GM19438 (cell line): ENCODE data around the gene SPAG8.
A peak's percentile ranks its signal among the peaks of the same experiment; 100 is the strongest.

ENCODE experiments used
- ATAC-seq: cut with Tn5 transposase; IDR thresholded peaks from one replicate; pipeline ENCODE4 v1.9.1; 2021; ENCODE audit warnings: low read depth; ENCODE audit not compliant: unreplicated experiment

Gene SPAG8

DNA sequence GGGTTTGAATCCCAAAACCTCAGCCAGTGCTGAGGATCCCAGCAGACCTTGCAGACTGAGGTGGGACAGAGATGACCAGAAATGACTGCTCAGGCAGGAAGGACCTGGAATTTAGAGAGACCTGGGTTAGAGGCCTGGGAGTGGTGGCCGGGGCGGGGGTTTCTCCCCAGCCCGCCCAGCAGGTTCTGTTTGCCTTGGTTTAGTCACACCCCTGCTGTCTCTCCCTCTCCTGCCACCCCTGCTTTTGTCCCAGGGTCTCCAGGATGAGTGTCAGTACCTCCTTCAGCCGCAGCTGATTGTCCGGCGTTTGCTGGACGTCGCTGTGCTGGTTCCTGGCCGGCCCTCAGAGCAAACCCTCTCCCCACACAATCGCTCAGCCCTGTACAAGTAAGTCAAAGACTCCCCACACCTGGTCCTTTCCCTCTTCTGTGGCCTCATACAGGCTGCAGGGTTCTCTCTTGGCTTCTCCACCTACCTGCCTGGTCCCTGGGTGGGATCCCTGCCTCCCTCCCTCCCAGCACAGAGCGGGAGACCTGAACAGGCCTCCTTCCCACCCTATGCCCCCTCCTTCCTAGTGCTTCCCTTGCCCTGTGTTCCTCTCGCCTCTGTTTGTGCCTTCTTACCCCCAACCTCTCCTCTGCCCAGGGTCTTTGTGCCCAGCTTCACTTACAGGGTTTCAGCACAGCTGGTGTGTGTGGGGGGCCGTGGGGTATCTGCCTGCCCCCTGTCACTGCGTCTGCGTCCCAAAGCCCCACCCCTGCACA lies 29.0 kb upstream of the SPAG8 start:
- no peak for ATAC-seq

DNA sequence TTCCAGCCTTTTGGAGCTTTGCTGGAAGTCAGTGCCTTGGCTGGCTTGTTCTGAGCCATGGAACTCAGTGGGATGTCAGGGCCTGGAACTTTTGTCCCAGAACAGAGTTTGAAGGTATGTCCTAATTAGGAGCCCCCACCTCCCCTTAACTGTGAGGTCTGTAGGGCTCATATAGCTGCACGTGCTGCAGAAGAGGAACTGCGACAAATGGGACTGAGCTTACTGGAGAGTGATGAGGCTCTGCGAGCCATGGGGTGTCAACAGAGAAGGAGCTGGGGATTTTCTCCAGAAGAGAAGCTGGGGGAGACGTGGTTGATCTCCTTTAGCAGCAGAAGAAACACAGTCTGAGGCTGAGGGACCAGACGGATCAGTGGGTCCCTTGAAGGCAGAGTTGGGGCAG lies 27.9 kb upstream of the SPAG8 start:
- ATAC-seq, result no peak

DNA sequence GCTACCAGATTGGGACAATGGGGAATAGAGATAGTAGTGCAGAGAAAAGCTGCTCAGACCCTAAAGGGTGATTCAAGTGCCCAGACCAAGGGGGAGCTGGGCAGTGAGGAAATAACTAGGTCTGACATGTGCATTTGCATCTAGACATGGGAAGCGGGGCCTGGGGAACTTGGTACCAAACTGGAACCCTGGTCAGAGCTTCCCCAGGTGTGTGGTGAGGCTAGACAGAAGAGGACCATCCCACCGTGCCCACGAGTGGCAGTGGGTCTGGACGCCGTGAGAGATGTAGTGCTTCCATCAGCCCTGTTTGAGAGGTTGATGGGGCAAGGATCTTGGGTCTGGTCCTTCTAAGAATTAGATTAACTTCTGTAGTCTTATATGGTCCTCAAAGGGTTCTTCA lies 24.5 kb upstream of the SPAG8 start:
- ATAC-seq, result no peak

DNA sequence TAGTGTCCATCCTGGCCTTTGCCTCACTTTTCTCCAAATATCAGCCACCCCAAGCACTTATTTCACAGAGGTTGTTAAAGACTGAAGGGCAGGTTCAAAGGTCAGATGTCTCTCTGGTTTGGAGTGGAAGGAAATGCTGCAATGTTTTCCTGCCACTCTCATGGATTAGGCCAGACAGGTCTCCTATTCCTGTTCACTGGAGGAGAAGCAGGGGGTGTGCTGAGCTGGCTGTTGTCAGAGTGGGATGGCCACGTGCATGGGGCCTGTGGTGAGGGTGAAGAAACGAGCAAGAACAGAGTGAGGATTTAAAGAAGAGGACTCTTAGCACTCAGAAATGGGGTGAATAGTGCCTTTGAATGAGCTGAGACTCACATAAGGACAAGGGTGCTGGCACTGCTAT lies 23.7 kb upstream of the SPAG8 start:
- no peak for ATAC-seq

DNA sequence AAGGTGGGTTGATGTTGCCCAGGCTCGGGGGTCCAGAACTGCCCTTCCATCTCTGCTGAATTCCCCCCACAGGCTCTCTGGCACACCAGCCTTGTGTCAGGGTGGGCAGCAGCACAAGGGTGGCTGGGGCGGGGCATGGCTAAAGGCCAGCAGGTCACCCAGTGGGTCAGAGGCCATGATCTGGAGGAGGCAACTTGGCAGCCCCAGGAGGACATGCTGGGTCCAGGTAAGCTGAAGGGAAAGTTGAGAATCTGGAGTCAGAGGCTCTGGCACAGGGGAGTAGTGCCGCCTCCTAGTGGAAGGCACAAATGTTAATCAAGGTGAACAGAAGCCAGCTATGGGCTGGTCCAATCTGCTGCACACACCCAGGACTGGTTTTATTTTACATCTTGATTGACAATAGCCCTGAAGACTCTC lies 23.2 kb upstream of the SPAG8 start:
- no peak for ATAC-seq

DNA sequence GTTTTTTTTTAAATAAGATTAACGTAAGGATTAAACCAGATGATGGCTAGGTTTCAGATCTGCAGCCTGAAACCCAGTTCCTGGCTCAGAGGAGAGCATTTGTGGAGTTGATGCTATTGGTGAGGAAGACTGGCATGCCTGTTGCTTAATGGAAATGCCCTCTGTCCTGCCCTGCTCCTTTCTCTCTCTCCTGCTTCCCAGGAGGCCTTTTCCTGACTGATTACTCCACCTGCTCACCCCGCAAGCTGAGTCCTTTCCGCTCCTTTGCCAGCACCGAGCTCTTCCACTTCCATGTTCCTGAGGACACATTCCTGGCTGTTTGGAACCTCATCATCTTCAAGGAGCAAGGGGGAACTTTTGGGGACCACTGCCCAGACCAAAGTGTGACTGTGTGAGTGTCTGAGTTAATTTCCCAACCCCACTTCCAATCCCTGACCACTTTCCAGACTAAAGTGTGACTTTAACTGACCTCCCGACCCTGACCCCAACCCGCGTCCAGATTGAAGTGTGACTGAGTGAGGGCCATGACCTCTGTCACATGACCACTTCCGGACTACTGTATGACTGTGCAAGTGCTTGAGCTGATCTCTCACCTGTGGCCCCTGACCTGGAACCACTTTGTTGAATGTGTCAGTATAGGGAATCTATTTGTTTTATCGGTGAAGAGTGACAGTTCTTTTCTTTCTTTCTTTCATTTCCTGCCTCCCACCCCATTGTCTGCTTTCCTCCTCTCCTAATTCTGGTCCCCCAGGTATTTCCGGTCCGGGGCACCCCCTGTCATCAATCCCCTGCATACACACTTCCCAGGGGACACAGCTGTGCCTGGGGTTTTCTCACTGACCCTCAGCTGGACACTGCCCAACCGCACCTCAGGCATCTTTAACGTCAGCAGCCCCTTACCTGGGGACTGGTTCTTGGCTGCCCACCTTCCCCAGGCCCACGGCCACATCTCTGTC lies 22.5 kb upstream of the SPAG8 start:
- ATAC-seq, result no peak

DNA sequence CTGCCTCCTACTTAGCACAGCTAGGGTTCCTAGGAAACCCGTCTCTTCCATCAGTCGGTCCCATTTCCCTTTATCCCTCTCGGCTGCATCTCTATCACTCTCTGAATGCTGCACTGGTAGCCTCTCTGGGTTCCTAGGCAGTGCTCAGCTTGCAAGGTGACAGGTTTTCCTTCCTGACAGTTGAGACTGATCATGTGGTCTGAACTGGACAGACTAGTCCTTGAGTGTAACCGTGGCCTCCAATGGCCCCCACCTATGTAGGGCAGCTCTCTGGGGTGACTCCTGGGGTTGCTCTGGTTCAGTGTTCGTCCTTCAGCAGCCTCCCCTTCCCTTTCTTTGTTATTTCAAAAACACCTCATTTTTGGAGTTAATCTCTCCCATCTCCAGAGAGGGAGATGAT lies 20.8 kb upstream of the SPAG8 start:
- no peak for ATAC-seq

DNA sequence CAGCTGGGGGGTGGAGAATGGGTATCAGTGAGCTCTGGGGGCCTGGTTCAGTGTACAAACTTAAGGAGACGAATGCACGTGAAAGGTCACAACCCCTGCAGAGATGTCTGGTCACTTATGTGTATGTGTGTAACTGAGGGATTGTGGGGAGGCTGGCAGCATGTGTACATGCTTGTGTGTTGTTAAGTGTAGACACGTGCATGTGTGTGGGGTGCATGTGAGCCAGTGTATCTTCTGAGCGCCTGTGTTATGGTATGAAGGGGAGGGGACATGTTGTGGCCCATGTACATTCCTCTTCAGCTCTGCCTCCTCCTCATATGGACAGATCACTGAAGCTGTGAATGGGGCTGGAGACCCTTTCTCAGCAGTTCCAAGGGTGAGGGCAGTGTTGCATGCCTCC lies 19.0 kb upstream of the SPAG8 start:
- ATAC-seq, result no peak

DNA sequence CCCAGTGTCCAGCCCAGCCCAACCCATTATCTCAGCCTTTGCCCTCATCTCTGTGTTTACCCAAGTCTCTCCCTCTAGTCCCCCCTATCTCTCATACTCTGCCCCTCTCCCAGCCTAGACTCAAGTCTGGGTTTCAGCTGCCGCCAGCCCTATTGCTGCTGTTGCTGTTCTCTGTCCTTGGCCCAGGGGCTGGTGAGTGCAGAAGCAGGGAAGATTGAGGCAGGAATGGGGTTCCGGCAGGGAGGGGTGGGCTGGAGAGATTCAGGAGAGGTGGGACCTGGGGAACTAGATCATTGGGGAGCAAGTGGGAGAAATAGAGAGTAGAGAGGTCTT lies 17.7 kb upstream of the SPAG8 start:
- no peak for ATAC-seq

DNA sequence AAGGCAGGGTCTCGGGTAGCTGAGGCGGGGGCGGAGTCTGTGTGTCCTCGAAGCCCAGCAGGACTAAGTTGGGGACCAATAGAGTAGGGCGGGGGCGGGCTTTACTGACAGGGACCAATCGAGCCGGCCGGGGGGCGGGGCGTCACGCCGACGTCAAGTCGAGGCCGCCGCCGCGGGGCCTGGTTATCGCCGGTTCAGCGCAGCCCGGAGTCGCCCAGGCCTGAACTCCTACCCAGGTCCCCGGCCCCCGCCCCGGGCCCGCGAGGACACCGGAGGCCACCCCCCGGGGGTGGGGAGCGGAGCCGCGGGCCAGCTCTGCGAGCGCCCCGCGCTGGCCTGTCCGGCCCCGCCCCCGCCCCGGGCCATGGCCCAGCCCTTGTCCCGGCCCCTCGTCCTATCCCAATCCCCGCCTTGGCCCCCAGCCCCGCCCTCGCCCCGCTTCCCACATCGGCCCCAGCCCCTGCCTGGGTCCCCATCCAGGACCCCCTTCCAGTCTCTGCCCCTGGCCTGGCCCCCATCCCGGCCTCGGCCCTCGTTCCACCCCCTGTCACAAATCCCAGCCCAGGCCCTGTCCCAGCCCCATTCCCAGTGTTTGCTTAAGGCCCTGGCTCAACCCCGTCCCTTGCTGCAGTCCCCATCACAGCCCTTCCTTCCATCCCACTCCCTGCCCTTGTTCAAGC lies 17.2 kb upstream of the SPAG8 start, which contains the start of gene TMEM8B:
Gene TMEM8B (plus strand): TSS at position 145 of the 680 bp plus-strand sequence. CDS start 220 bp downstream, at position 365.
- ATAC-seq, result peak; percentile 73

DNA sequence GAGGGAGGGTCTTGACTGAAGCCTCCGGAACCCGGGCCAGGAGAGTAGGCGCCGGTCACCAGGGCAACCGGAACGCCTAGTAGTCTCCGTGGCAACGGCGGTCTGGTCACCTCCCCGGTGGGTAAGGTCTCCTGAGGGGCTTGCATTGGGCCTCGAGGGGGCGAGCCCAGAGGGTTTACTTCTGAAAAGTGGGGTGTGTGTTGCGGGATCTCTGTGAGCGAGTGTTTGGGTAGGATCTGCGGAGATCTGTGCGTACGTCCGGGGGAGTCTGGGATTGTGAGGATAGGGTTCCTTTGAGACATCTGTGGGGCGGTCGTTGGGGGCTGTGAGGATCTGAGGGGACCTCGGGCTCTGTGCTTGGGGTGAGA lies 16.6 kb upstream of the SPAG8 start, which contains the start of gene FAM221B:
Gene FAM221B (minus strand): TSS at position 17 of the 368 bp plus-strand sequence. CDS start 2,571 bp downstream, outside the sequence.
- ATAC-seq, result no peak

DNA sequence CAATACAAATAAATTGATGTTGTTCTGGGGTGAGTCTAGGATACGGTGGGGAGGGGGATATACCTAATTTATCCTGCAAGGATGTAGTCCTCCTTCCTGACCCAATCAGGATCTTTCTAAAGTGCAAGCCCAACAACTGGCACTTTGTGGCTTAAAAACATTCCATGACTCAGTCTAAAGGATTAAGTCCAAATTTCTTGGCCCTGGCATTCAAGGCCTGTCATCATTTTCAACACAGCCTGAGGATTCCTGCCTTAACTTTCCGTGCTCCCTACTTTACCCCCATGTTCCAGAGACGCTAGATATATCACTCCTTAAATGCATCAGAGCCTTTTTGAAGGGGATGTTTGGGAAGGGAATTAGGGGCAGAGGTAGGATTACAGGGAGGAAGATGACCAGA lies 15.4 kb upstream of the SPAG8 start:
- ATAC-seq, result no peak

DNA sequence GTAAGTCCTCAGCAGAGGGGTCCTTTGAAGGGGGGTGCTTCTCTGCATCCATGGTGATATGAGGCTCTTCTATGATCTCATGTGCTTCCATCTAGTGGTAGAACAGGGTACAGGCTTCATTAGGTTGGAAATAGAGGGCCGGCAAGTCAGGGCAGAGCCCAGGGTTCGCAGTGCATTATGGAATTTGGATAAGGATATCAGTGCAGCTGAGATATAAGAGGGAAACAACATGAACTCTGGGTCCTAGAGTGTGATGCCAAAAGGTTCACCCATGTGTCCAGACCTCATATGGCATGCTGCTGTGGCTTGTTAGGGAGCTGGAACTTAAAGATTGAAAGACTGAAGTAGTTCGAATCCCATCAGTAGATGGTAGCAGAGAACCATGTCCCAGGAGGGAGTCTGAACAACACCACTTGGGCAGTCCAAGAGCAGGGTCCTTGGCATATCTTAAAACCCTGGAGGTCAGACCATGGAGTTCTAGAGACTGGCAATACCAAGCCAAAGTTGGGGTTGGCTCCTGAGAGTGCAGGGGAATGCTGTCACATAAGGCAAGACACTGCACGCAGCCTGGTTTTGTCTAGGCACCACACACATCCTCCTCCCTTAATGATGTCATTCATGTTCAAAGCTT lies 14.1 kb upstream of the SPAG8 start:
- no peak for ATAC-seq

DNA sequence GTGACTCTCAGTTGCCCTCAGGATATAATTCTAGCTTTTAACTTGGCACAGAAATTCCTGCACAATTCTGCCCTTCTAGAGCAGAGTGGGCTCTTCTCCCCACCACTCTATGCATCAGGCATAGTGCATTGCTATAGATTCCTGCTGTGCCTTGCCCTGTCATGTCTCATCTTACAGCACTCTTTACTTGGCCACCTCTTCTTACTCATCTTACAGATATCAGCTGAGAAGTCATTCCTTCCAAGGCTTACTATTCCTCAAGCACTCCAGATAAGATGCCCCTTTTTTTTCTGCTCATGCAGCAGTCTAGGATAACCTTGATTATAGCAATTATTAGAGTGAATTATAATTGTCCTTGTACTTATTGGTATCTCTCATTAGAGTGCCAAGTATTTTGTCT lies 10.9 kb upstream of the SPAG8 start:
- no peak for ATAC-seq

DNA sequence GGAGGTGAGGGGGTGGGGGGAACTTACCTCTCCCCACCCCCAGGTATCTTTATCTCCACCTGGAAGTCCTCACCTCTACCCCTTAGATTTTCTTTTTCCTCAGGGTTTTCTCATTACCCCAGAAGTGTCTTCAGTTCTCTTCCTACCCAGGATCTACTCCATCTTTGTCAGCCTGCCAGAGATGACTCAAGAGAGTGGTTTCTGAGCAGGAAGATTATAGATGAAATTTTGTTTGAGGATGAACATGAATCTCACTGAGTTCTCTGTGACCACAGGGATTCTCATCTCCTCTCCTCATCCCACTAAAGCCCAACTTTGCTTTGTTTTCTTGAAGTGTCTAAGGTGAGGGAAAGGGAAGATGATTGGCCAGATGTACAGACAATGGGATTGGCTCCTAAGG lies 8.0 kb upstream of the SPAG8 start:
- ATAC-seq, result no peak

DNA sequence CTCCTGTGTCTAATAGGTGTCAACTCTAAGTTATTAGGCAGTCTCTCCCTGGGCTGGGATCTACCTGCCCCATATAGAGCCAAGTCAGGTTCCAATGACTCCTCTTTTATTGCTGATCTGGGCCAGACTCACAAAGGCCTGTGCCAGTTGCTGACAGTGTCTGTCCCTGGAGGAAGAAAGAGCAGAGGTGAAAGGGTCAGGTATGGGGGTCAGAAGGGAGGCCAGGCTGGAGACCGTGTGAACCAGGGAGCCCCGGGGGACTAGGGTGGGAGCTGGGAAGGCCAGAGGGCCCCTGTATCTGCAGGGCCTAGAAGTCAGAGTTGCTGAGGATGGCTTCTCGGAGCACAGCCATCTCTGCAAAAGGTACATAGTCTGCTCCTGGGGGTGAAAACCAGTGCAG lies 6.3 kb upstream of the SPAG8 start:
- ATAC-seq, result no peak

DNA sequence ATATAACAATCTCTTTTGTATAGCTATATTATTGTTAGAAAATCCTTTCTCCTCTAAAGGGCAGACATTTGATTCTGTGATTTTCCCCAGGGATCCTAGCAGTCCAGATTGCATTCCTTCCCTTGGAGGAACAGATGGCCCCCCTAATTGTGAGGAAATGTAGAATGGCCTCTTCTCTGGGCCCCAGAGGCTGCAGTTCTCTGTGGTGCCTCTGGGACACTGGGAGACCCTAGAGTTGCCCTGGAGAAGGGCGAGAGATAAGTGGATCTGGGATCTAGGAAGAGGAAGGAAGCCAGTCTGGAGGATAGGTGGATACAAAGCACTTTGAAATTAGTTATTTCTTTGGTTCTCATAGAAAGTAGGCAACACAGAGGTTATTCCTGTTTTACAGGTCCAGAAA lies 4.6 kb upstream of the SPAG8 start:
- ATAC-seq, result no peak

DNA sequence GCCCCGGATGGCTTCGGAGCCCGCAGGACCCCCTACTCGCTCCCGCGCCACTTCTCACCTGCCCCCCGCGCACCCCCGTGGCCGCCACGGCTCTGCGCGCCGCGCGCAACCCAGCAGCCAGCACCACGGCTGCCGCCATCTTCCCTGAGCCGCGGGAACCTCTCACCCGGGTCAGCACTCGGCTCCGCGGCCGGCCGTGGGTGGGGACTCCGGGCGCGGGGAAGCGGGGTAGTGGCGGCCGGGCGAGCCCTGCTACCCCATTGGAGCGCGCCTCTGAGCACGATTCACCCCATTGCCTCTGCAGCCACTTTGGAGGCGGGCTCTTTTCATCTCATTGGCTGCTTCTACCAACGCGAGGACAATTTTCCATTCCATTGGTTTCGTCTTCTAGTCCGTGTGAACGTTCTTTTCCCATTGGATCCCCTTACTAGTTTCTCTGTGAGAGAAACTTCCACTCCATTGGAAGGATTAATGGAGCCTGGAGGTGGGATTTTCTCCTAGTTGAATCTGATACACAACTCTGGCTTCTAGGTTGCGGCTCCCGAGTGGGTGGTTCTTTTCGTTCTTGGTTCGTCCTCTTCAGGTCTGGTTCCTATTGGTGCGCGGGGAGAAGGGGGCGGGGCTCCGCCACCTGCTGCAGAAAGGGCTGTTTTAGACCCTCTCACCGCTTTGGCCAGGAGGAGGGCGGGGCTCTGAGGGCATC lies 2.9 kb upstream of the SPAG8 start, which contains the start of gene HINT2:
Gene HINT2 (minus strand): TSS at position 202 of the 703 bp plus-strand sequence. CDS start 63 bp downstream, at position 139.
- ATAC-seq, result peak; percentile 76

DNA sequence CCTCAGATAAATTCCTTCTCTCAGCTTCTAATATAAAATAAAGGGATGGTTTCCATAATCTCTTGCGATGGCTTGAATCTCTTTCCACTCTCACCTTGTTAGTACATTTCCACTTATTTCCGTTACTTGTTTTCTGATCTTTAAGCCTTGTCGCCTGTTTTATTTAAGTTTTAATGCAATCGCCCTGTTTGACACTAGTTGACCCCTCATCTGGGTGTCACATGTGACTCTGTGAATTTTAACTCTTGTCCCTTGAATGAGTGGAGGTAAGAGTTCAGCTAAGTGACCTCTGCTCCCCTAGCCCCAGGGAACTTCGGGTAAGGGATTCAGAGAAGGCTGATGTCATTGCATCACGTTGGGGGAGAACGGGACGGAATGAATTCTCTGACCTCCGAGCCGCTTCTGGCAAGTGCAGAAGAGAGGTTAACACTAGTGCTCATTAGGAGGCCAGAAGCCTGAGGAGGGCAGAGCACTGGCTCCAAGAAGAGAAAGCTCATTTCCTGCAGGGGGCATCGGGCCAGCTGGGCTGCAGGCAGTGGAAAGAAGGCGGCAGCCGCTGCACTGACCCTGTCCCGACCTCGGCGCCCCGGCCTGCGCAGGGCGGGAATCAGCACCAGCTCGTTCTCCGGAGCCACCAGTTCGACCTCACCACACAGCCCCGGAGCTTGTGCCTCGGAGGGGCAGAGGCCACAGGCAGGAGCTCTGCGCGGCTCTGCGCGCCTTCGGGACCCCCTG lies 2.2 kb upstream of the SPAG8 start:
- ATAC-seq, result peak; percentile 24
